ENCODE measurements around the gene DDRGK1. TPM values are rescaled to one million over a fixed set of nuclear protein-coding genes. Genes with fewer than 3 reads are reported as not detected.

The DDRGK1 gene
- total and polyA plus RNA-seq, 2 of the 4 experiments (the other 2 are of a cell fraction) = 12.2 to 29.6 TPM

DNA sequence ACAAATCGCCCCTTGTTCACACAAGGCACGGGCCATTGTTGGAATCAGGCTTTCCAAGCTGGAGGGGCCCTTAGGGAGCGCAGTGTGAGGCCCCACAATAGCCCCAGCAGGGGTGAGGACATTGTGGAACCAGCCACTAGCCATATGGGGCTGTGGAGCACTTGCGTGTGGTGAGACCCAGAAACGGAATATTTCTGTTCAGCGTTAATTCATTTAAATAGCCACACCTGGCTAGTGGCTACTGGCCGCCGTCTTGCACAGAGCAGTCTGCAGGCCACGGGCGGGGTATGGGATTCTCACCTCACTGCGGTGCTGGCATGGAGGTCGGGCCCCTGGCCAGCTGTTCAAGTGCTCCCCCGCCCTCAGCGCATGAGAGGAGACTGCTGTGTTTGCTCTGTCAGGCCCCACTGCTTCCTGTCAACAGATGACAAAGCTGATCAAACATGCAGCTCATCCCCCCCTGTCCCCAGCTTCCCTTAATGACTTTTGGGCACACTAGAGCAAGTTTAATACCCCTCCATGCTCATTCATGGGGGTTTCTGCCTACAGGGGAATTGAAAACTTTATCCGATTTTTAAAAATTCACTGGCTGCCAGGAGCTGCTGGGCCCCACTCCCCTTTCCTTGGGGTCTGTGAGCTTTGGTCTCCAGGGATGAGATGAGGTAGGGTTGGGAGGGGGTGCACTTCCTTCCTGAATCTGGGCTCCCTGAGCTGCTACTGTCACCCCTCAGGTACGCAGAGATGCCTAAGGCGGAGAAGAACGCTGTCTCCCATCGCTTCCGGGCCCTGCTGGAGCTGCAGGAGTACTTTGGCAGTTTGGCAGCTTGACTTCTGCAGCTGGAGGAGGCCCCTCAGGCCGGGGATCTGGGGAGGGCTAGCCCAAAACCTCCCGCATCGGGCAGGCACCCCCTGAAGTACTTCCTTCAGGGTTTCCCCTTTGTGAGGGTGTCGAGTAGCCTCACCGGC, 18.4 kb upstream of the DDRGK1 start (continued):
- TF ChIP-seq CHD1 (IDR thresholded peaks at IDR 0.05; ENCODE audit: low read depth, low read length) = no peak

GRCh38 chr20:3221398-3222226, 17.1 kb upstream of the DDRGK1 start:
- no peak overlapping the region for H2BK15ac ChIP-seq (ENCODE audit: low read depth, low read length)
- no peak overlapping the region for H4K91ac ChIP-seq (ENCODE audit: insufficient read depth, low read depth, low read length)
- H3K4ac ChIP-seq (ENCODE audit: low read depth, low read length) = no peak overlapping the region
- H4K20me1 ChIP-seq (ENCODE audit: insufficient read depth, low read length) = peaks cover 8% of the 10 kb centered on the region
- H3K56ac ChIP-seq (ENCODE audit: extremely low read depth, insufficient read depth, low read length) = no peak overlapping the region
- peaks cover 25% of the 10 kb centered on the region for H3K36me3 ChIP-seq (ENCODE audit: control insufficient read depth, insufficient read depth, low read length)
- ChIA-PET POLR2A (ENCODE audit: unreplicated experiment) (no interaction called here), CTCF (no interaction called here)
- H2AK9ac ChIP-seq (replicated peaks; ENCODE audit: low read depth, low read length, poor library complexity) = no peak overlapping the region
- TSS peak; percentile 38 for BruUV-seq (replicated peaks)
- no peak for DNase-seq
- peaks cover 0 to 7% of the 10 kb centered on the region in 2 experiments; a peak in 2 of 4 replicates for H3K79me1 ChIP-seq (ENCODE audit: low read depth in 1 of 2, low read length in 2 of 2)
- H3K23ac ChIP-seq (ENCODE audit: low read depth, low read length) = no peak overlapping the region
- H3K4me1 ChIP-seq (ENCODE audit: control insufficient read depth, insufficient read depth, low read length) = no peaks in the 10 kb centered on the region
- H3K9me1 ChIP-seq (ENCODE audit: insufficient read depth, low read length) = no peaks in the 10 kb centered on the region
- no peaks in the 10 kb centered on the region for H3K9me3 ChIP-seq (ENCODE audit: control insufficient read depth, insufficient read depth, low read length)
- H2BK20ac ChIP-seq (ENCODE audit: low read depth, low read length) = no peak overlapping the region
- dilution Hi-C loops (cut with HindIII; ENCODE audit: low sequenced_read_pairs, unreplicated experiment) (no loop called here), intact Hi-C loops (cut with micrococcal nuclease) (no loop called here), in situ Hi-C loops (cut with MboI; ENCODE audit: low sequenced_read_pairs) (no loop called here)
- no peak overlapping the region for H3K18ac ChIP-seq (ENCODE audit: low read depth, low read length)
- no peak overlapping the region for H3K9ac ChIP-seq (ENCODE audit: low read depth, low read length)
- H3K27ac ChIP-seq (ENCODE audit: insufficient read depth, low read length) = no peak overlapping the region
- no peak overlapping the region for H3K4me2 ChIP-seq (ENCODE audit: low read depth, low read length)
- no peak overlapping the region for H2AK5ac ChIP-seq (ENCODE audit: low read depth, low read length)
- H2BK5ac ChIP-seq (ENCODE audit: low read depth, low read length, poor library complexity, severe bottlenecking) = no peak overlapping the region
- no peak overlapping the region for H2AFZ ChIP-seq (replicated peaks; ENCODE audit: low read length, poor library complexity)
- no peak for ATAC-seq (ENCODE audit: low read depth)
- H4K8ac ChIP-seq (ENCODE audit: low read depth in 2 of 2, low read length in 2 of 2) = no peak overlapping the region
- no peak overlapping the region for H3K14ac ChIP-seq (replicated peaks; ENCODE audit: low read depth, low read length)
- H3K27me3 ChIP-seq (ENCODE audit: control insufficient read depth, insufficient read depth, low read length) = no peaks in the 10 kb centered on the region
- no peak overlapping the region for H2BK120ac ChIP-seq (ENCODE audit: low read depth, low read length)
- no peak overlapping the region for H3K4me3 ChIP-seq (ENCODE audit: insufficient read depth, low read depth, low read length)
- no peak overlapping the region for H4K5ac ChIP-seq (ENCODE audit: low read depth, low read length)
- 100% methylated on average over 2 of the region's 18 CpGs; no CpG with 5 or more reads in 1 of the 2 experiments for WGBS, 2 experiments (ENCODE audit: extremely low coverage in 2 of 2, insufficient read length in 1 of 2)
- TF ChIP-seq RFX5 (IDR thresholded peaks at IDR 0.05; ENCODE audit: low read depth, low read length) (no peak), MAFK (IDR thresholded peaks at IDR 0.05; ENCODE audit: low read depth, low read length) (no peak), CHD1 (IDR thresholded peaks at IDR 0.05; ENCODE audit: low read depth, low read length) (no peak), USF2 (IDR thresholded peaks at IDR 0.05; ENCODE audit: low read depth, low read length) (no peak), RCOR1 (IDR thresholded peaks at IDR 0.05; ENCODE audit: insufficient replicate concordance, low read length) (no peak), CEBPB (IDR thresholded peaks at IDR 0.05; ENCODE audit: low read depth, low read length) (no peak), POLR2A (IDR thresholded peaks at IDR 0.05; ENCODE audit: low read depth, low read length) (no peak), SMC3 (IDR thresholded peaks at IDR 0.05; ENCODE audit: low read depth, low read length) (no peak), BHLHE40 (IDR thresholded peaks at IDR 0.05; ENCODE audit: low read depth, low read length) (no peak), ELK1 (IDR thresholded peaks at IDR 0.05; ENCODE audit: borderline replicate concordance, low read depth, low read length) (no peak)

All from IMR-90 (cell line).